Ovary (tissue), 9 donors: ENCODE measurements around the gene SH3GLB2. TPM values are rescaled to one million over a fixed set of nuclear protein-coding genes. Genes with fewer than 3 reads are reported as not detected.

Source experiments
- DNase-seq, 5 donors: peaks; one replicate each; pipeline ENCODE4 v3.0.0-alpha.2; 2019 to 2020
- H3K27ac ChIP-seq, 2 donors: fragments of 200-600 bp; one replicate each; pipeline versions ENCODE4 v1.5.1 to v1.8.0; 2019 to 2022
- H3K27me3 ChIP-seq: fragments of 200-600 bp; one replicate; pipeline ENCODE4 v1.8.0; 2022
- H3K36me3 ChIP-seq: fragments of 200-600 bp; sonication (generic); one replicate; pipeline ENCODE4 v1.5.1; 2019
- H3K4me1 ChIP-seq: one replicate; pipeline ENCODE4 v1.8.1; 2013; ENCODE audit warnings: mild to moderate bottlenecking, moderate library complexity; ENCODE audit not compliant: insufficient read depth
- H3K4me3 ChIP-seq: fragments of 200-600 bp; sonication (generic); one replicate; pipeline ENCODE4 v1.5.1; 2017
- H3K9me3 ChIP-seq, 2 donors: fragments of 200-600 bp in 1 of 2; sonication (generic) in 1 of 2; one replicate each; pipeline versions ENCODE4 v1.5.1 to v1.8.1; 2013 to 2019; ENCODE audit warnings: mild to moderate bottlenecking in 1 of 2, moderate library complexity in 1 of 2
- CTCF ChIP-seq, 3 donors: fragments of 450-650 bp in 2 of 3; fragments of 200-600 bp in 1 of 3; IDR thresholded peaks; one replicate each; pipeline versions ENCODE4 v1.5.1 to v1.8.0; 2016 to 2022; ENCODE audit warnings: antibody characterized with exemption in 3 of 3, mild to moderate bottlenecking in 1 of 3
- EP300 ChIP-seq: sonication (generic); formaldehyde crosslinking; IDR thresholded peaks from one replicate; pipeline ENCODE4 v1.6.1; 2017; ENCODE audit warnings: antibody characterized with exemption
- POLR2A ChIP-seq: fragments of 450-650 bp; IDR thresholded peaks from one replicate; pipeline ENCODE4 v1.6.1; 2017; ENCODE audit warnings: antibody characterized with exemption, mild to moderate bottlenecking, moderate library complexity
- WGBS, 3 donors: extraction: QIAGEN DNeasy Blood & Tissue Kit in 1 of 3; methylation state at CpG; one replicate each; pipeline versions ENCODE4 v1.1.5 to v1.1.7; 2013 to 2017; 5-methylcytosine and 5-hydroxymethylcytosine counted together
- intact Hi-C, 4 donors: fragments of 100-400 bp; cut with DNase I; formaldehyde crosslinking; loops; one replicate each; pipeline versions ENCODE4 v1.11.0 to v1.15.1; 2022 to 2023
- polyA plus RNA-seq, 2 donors: library from polyadenylated mRNA; stranded (reverse); fragments of 200-250 nt in 1 of 2; fragments of 350-450 nt in 1 of 2; fragmentation: Illumina TruSeq in 1 of 2; extraction: RNeasy Lipid Tissue Mini Kit (QIAGEN cat#74804) in 1 of 2; gene quantifications; one replicate each; pipeline ENCODE4 v1.2.3, GENCODE V29; 2013 to 2014
- total RNA-seq, 7 donors: library from RNA; depleted of rRNA in 2 of 7; stranded (reverse); fragments of >200 nt in 2 of 7; fragmentation: NEBNext Ultra II Directional in 3 of 7; extraction: Animal tissue kit (Norgen Biotek cat#: 25700) in 3 of 7; gene quantifications; one replicate each; pipeline versions ENCODE4 v1.1.0 to v1.2.4, GENCODE V29; 2016 to 2023
- donor health status: DM: no; HTN: no; CAD: no; lungs with moderate emphysema.
- donor health status: DM: no; HTN: no; CAD: no.
- donor health status: Bipolar disorder and iron deficiency.
- donor health status: DM: yes; HTN: yes; CAD: no.
- donor health status: DM: no; HTN: no; CAD: no.
- donor health status: DM: yes; HTN: yes; CAD: no.

SH3GLB2 gene
- total and polyA plus RNA-seq, 9 donors: 11.8 to 112 (median 88.8) TPM

- H3K9me3 ChIP-seq: no peaks in the 10 kb centered on the region
- H3K4me3 ChIP-seq: no peak overlapping the region
- DNase-seq: no peak
- no peaks in the 10 kb centered on the region for H3K4me1 ChIP-seq
- no peaks in the 10 kb centered on the region for H3K27me3 ChIP-seq
- 89 to 90% (median 89%) methylated on average over 8 of the region's 8 CpGs for WGBS, 3 donors
- intact Hi-C loops: no loop called here
- H3K36me3 ChIP-seq: no peaks in the 10 kb centered on the region
- H3K27ac ChIP-seq: no peak overlapping the region
- TF ChIP-seq CTCF (IDR thresholded peaks at IDR 0.05) (no peak), POLR2A (no peak), EP300 (no peak)
These were observed 36.4 kb upstream of the SH3GLB2 start for GRCh38 chr9:129064499-129064908.

GRCh38 chr9:129063061-129063460, 34.9 kb upstream of the SH3GLB2 start:
- no peaks in the 10 kb centered on the region for H3K36me3 ChIP-seq
- intact Hi-C loops: no loop called here
- WGBS, 3 donors: 75 to 88% (median 80%) methylated on average over 2 to 9 of the region's 9 CpGs

GRCh38 chr9:129060991-129061390, 32.9 kb upstream of the SH3GLB2 start:
- Histone ChIP-seq H3K4me3 (no peak overlapping the region), H3K9me3 (no peaks in the 10 kb centered on the region), H3K27me3 (no peaks in the 10 kb centered on the region), H3K27ac (no peak overlapping the region), H3K36me3 (no peaks in the 10 kb centered on the region), H3K4me1 (no peaks in the 10 kb centered on the region)
- DNase-seq: no peak
- TF ChIP-seq POLR2A (no peak), CTCF (IDR thresholded peaks at IDR 0.05) (no peak), EP300 (no peak)
- 91 to 95% (median 92%) methylated on average over 11 to 12 of the region's 12 CpGs for WGBS, 3 donors
- intact Hi-C loops: no loop called here

More at GRCh38 chr9:129063061-129063460, 34.9 kb upstream of the SH3GLB2 start:
- H3K27ac ChIP-seq: no peak overlapping the region
- no peaks in the 10 kb centered on the region for H3K9me3 ChIP-seq
- no peak overlapping the region for H3K4me3 ChIP-seq
- no peaks in the 10 kb centered on the region for H3K27me3 ChIP-seq
- H3K4me1 ChIP-seq: no peaks in the 10 kb centered on the region
- no peak for DNase-seq
- TF ChIP-seq EP300 (no peak), POLR2A (no peak), CTCF (IDR thresholded peaks at IDR 0.05) (no peak)

- no peak overlapping the region for H3K4me3 ChIP-seq
- H3K27me3 ChIP-seq: no peaks in the 10 kb centered on the region
- WGBS, 3 donors: 88 to 93% (median 92%) methylated on average over 31 to 37 of the region's 37 CpGs
- TF ChIP-seq EP300 (no peak), CTCF (IDR thresholded peaks at IDR 0.05) (no peak)
- H3K36me3 ChIP-seq: no peaks in the 10 kb centered on the region
- intact Hi-C loops: no loop called here
- H3K9me3 ChIP-seq: no peaks in the 10 kb centered on the region
- H3K27ac ChIP-seq: no peak overlapping the region
- DNase-seq: no peak
- no peaks in the 10 kb centered on the region for H3K4me1 ChIP-seq
These were observed 32.0 kb upstream of the SH3GLB2 start for GRCh38 chr9:129059796-129060785.
